H9 (cell line): ENCODE measurements around the gene CABCOCO1. TPM values are rescaled to one million over a fixed set of nuclear protein-coding genes. Genes with fewer than 3 reads are reported as not detected.

Experiments used
- DNase-seq: peaks from one replicate; pipeline ENCODE4 v3.0.0-alpha.2; 2017
- H2AFZ ChIP-seq: one replicate; pipeline ENCODE4 v1.6.1; 2013; ENCODE audit warnings: mild to moderate bottlenecking, low read length, control low read depth, moderate library complexity
- H2AK5ac ChIP-seq: 2 replicates; pipeline ENCODE4 v1.6.1; 2013; ENCODE audit warnings: low read length, control low read depth, mixed read lengths; ENCODE audit not compliant: insufficient read length
- H2BK120ac ChIP-seq: one replicate; pipeline ENCODE4 v1.6.1; 2013; ENCODE audit warnings: low read depth, mild to moderate bottlenecking, low read length, control low read depth, inconsistent platforms; ENCODE audit not compliant: poor library complexity, severe bottlenecking
- H2BK12ac ChIP-seq: 2 replicates; pipeline ENCODE4 v1.6.1; 2013; ENCODE audit warnings: low read length, control low read depth, mixed read lengths, low read depth; ENCODE audit not compliant: insufficient read length
- H2BK15ac ChIP-seq: 2 replicates; pipeline ENCODE4 v1.6.1; 2013; ENCODE audit warnings: low read depth, low read length, control low read depth
- H2BK20ac ChIP-seq: one replicate; pipeline ENCODE4 v1.6.1; 2013; ENCODE audit warnings: low read depth, mild to moderate bottlenecking, low read length, control low read depth, inconsistent platforms; ENCODE audit not compliant: poor library complexity, severe bottlenecking
- H2BK5ac ChIP-seq: 2 replicates; pipeline ENCODE4 v1.6.1; 2013; ENCODE audit warnings: low read length, control low read depth, mixed read lengths; ENCODE audit not compliant: insufficient read length
- H3K14ac ChIP-seq: 2 replicates; pipeline ENCODE4 v1.6.1; 2013; ENCODE audit warnings: low read length, control low read depth; ENCODE audit not compliant: insufficient read depth
- H3K18ac ChIP-seq: 2 replicates; pipeline ENCODE4 v1.6.1; 2013; ENCODE audit warnings: low read depth, mild to moderate bottlenecking, mixed read lengths, low read length, control low read depth; ENCODE audit not compliant: insufficient read length
- H3K23ac ChIP-seq: 2 replicates; pipeline ENCODE4 v1.6.1; 2013; ENCODE audit warnings: low read length, control low read depth, mixed read lengths, low read depth; ENCODE audit not compliant: insufficient read length
- H3K23me2 ChIP-seq: 2 replicates; pipeline ENCODE4 v1.6.1; 2013; ENCODE audit warnings: low read depth, mild to moderate bottlenecking, mixed read lengths, low read length, control low read depth; ENCODE audit not compliant: insufficient read length, poor library complexity, severe bottlenecking
- H3K27ac ChIP-seq: 2 replicates; pipeline ENCODE4 v1.5.1; 2013; ENCODE audit warnings: low read length, control low read depth, mixed read lengths, low read depth; ENCODE audit not compliant: insufficient read length
- H3K27me3 ChIP-seq: 2 replicates; pipeline ENCODE4 v1.6.1; 2013; ENCODE audit warnings: low read length, control low read depth, inconsistent platforms; ENCODE audit not compliant: insufficient read depth
- H3K4ac ChIP-seq: 2 replicates; pipeline ENCODE4 v1.6.1; 2013; ENCODE audit warnings: low read depth, mild to moderate bottlenecking, control low read depth, inconsistent platforms, low read length, moderate library complexity
- H3K4me1 ChIP-seq: 2 replicates; pipeline ENCODE4 v1.6.1; 2013; ENCODE audit warnings: low read length, control low read depth, inconsistent platforms; ENCODE audit not compliant: insufficient read depth
- H3K4me2 ChIP-seq: 2 replicates; pipeline ENCODE4 v1.6.1; 2013; ENCODE audit warnings: low read length, control low read depth, mixed read lengths; ENCODE audit not compliant: insufficient read length, insufficient read depth
- H3K56ac ChIP-seq: 2 replicates; pipeline ENCODE4 v1.6.1; 2013; ENCODE audit warnings: low read depth, mild to moderate bottlenecking, mixed read lengths, low read length, control low read depth; ENCODE audit not compliant: insufficient read length
- H3K79me1 ChIP-seq: 2 replicates; pipeline ENCODE4 v1.6.1; 2013; ENCODE audit warnings: low read depth, mild to moderate bottlenecking, moderate library complexity, low read length, control low read depth, inconsistent platforms; ENCODE audit not compliant: insufficient read depth, poor library complexity, severe bottlenecking
- H3K79me2 ChIP-seq: 2 replicates; pipeline ENCODE4 v1.6.1; 2013; ENCODE audit warnings: low read length, control low read depth, inconsistent platforms; ENCODE audit not compliant: insufficient read depth
- H3K9ac ChIP-seq: 2 replicates; pipeline ENCODE4 v1.6.1; 2013; ENCODE audit warnings: low read length, control low read depth, mixed read lengths; ENCODE audit not compliant: insufficient read length; ENCODE audit errors: extremely low read depth
- H3K9me3 ChIP-seq: one replicate; pipeline ENCODE4 v1.6.1; 2013; ENCODE audit warnings: low read depth, low read length, inconsistent platforms; ENCODE audit not compliant: control insufficient read depth
- H3T11ph ChIP-seq: one replicate; pipeline ENCODE4 v1.6.1; 2013; ENCODE audit warnings: mild to moderate bottlenecking, low read length, control low read depth, inconsistent platforms
- H4K20me1 ChIP-seq: one replicate; pipeline ENCODE4 v1.6.1; 2013; ENCODE audit not compliant: control insufficient read depth, insufficient read length, insufficient read depth
- H4K5ac ChIP-seq: 2 replicates; pipeline ENCODE4 v1.6.1; 2013; ENCODE audit warnings: low read depth, mild to moderate bottlenecking, mixed read lengths, low read length, control low read depth; ENCODE audit not compliant: insufficient read length
- H4K8ac ChIP-seq: replicated peaks from 2 replicates; pipeline ENCODE4 v1.6.1; 2013; ENCODE audit warnings: low read length, control low read depth, mixed read lengths, low read depth; ENCODE audit not compliant: insufficient read length
- H4K91ac ChIP-seq: 2 replicates; pipeline ENCODE4 v1.6.1; 2013; ENCODE audit warnings: low read depth, mild to moderate bottlenecking, moderate library complexity, mixed read lengths, low read length, control low read depth; ENCODE audit not compliant: insufficient read length
- H3K27ac Mint-ChIP-seq, 3 experiments: 2 replicates in 2 of 3; 3 replicates in 1 of 3; pipeline ENCODE4 v1.8.0; 2020 to 2021; ENCODE audit warnings: mixed read lengths in 3 of 3, mild to moderate bottlenecking in 1 of 3, moderate library complexity in 1 of 3
- H3K27me3 Mint-ChIP-seq: 2 replicates; pipeline ENCODE4 v1.8.0; 2021; ENCODE audit warnings: low read depth, mild to moderate bottlenecking, moderate library complexity, mixed read lengths
- H3K36me3 Mint-ChIP-seq, 3 experiments: 2 replicates in 2 of 3; 3 replicates in 1 of 3; pipeline ENCODE4 v1.8.0; 2020 to 2021; ENCODE audit warnings: low read depth in 3 of 3, mixed read lengths in 3 of 3; ENCODE audit not compliant: insufficient read depth in 1 of 3
- H3K4me1 Mint-ChIP-seq, 2 experiments: 2 replicates each; pipeline ENCODE4 v1.8.0; 2020; ENCODE audit warnings: mixed read lengths in 2 of 2
- H3K4me3 Mint-ChIP-seq, 2 experiments: 2 replicates in 1 of 2; 3 replicates in 1 of 2; pipeline ENCODE4 v1.8.0; 2020 to 2021; ENCODE audit warnings: mild to moderate bottlenecking in 2 of 2, mixed read lengths in 2 of 2, moderate library complexity in 1 of 2
- H3K9me3 Mint-ChIP-seq, 2 experiments: 2 replicates in 1 of 2; 3 replicates in 1 of 2; pipeline ENCODE4 v1.8.0; 2020; ENCODE audit warnings: mild to moderate bottlenecking in 2 of 2, mixed read lengths in 2 of 2, moderate library complexity in 1 of 2
- WGBS: extraction: QIAGEN DNeasy Blood & Tissue Kit; methylation state at CpG from one replicate; pipeline ENCODE4 v1.1.7; 2013; ENCODE audit warnings: missing lambda C conversion rate, low lambda C conversion rate, mixed read lengths; ENCODE audit not compliant: insufficient read length; ENCODE audit errors: extremely low coverage; 5-methylcytosine and 5-hydroxymethylcytosine counted together
- total RNA-seq: library from RNA; stranded (reverse); gene quantifications from 2 replicates; pipeline ENCODE4 v1.2.1, GENCODE V29; 2021
- TF ChIP-seq, protein P1 (sequence below): fragments of 200-600 bp; sonication (generic); conservative IDR thresholded peaks from 3 replicates; pipeline ENCODE4 v1.8.0; 2021; ENCODE audit warnings: antibody characterized with exemption, mild to moderate bottlenecking

The CABCOCO1 gene
- total RNA-seq, 1 experiment from 2014 or later: not detected

DNA sequence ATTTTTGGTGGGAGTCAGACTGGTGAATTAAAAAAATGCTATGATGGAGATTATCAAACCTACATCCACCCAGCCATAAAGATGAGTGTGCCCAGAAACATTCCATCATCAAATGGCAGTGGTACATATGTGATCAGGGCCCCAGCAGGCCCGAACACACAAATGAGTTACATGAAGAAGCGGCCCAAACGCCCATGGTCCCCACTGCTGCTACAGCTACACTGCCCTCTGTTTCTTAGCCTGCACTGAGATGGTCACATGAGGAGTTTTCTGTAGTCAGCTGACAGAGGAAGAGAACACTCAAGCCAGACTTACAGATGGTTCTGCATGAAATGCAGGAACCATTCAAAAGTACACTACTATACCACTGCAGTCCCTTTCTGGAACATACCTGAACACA is 142.4 kb downstream of the CABCOCO1 start:
- Histone ChIP-seq H3K4me2 (no peak overlapping the region), H3K4me1 (no peaks in the 10 kb centered on the region), H3K27ac (no peak overlapping the region), H3K56ac (no peak overlapping the region), H3K9ac (no peak overlapping the region), H3K27me3 (no peaks in the 10 kb centered on the region), H3K23ac (no peak overlapping the region), H2AK5ac (no peak overlapping the region), H4K8ac (no peak overlapping the region), H2BK120ac (no peak overlapping the region), H2AFZ (no peak overlapping the region), H4K91ac (no peak overlapping the region), H3K79me1 (no peaks in the 10 kb centered on the region), H3K9me3 (no peaks in the 10 kb centered on the region), H3K14ac (no peak overlapping the region), H4K5ac (no peak overlapping the region), H2BK12ac (no peak overlapping the region), H2BK15ac (no peak overlapping the region), H3K18ac (no peak overlapping the region), H2BK20ac (no peak overlapping the region), H4K20me1 (no peaks in the 10 kb centered on the region), H3K23me2 (no peaks in the 10 kb centered on the region), H3T11ph (no peak overlapping the region), H2BK5ac (no peak overlapping the region), H3K79me2 (no peaks in the 10 kb centered on the region), H3K4ac (no peak overlapping the region)
- Mint-ChIP-seq H3K4me1 (no peaks in the 10 kb centered on the region; a peak in 1 of 4 replicates), H3K9me3 (no peaks in the 10 kb centered on the region), H3K4me3 (no peak overlapping the region), H3K36me3 (no peaks in the 10 kb centered on the region), H3K27ac (no peak overlapping the region), H3K27me3 (no peaks in the 10 kb centered on the region; the same call in 1 of the 2 replicates)
- WGBS: no CpG with 5 or more reads among the region's 3 CpGs
- TF ChIP-seq, protein P1, sequence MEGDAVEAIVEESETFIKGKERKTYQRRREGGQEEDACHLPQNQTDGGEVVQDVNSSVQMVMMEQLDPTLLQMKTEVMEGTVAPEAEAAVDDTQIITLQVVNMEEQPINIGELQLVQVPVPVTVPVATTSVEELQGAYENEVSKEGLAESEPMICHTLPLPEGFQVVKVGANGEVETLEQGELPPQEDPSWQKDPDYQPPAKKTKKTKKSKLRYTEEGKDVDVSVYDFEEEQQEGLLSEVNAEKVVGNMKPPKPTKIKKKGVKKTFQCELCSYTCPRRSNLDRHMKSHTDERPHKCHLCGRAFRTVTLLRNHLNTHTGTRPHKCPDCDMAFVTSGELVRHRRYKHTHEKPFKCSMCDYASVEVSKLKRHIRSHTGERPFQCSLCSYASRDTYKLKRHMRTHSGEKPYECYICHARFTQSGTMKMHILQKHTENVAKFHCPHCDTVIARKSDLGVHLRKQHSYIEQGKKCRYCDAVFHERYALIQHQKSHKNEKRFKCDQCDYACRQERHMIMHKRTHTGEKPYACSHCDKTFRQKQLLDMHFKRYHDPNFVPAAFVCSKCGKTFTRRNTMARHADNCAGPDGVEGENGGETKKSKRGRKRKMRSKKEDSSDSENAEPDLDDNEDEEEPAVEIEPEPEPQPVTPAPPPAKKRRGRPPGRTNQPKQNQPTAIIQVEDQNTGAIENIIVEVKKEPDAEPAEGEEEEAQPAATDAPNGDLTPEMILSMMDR: no peak
- no peak for DNase-seq
